ENCODE results near the gene ARHGEF16.
A peak's percentile ranks its signal among the peaks of the same experiment; 100 is the strongest.

The ARHGEF16 gene

GRCh38 chr1:3491291-3492246 is 37.1 kb downstream of the ARHGEF16 start:
- Histone ChIP-seq H3K9me3 (replicated peaks; ENCODE audit: insufficient read depth, low read length) (no peaks in the 10 kb centered on the region), H3K4me3 (ENCODE audit: low read length) (peak overlapping the region; percentile 33; the same call in 1 of the 2 replicates), H3K4me1 (ENCODE audit: low read length) (no peaks in the 10 kb centered on the region), H3K9ac (ENCODE audit: low read length) (no peak overlapping the region), H3K27me3 (replicated peaks; ENCODE audit: insufficient read depth, low read length) (peaks cover 74% of the 10 kb centered on the region), H2AFZ (ENCODE audit: low read length) (no peak overlapping the region), H3K27ac (ENCODE audit: low read length) (no peak overlapping the region), H3K36me3 (replicated peaks; ENCODE audit: insufficient read depth, low read length) (no peaks in the 10 kb centered on the region), H3F3A (ENCODE audit: insufficient read depth, low read length) (no peaks in the 10 kb centered on the region), H3K9me2 (replicated peaks; ENCODE audit: insufficient read depth, low read length) (no peaks in the 10 kb centered on the region), H3K4me2 (ENCODE audit: low read depth, low read length) (peak overlapping the region; percentile 60; the same call in 1 of the 2 replicates), H3K79me2 (ENCODE audit: low read length) (no peaks in the 10 kb centered on the region), H4K20me1 (ENCODE audit: insufficient read depth, low read length) (no peaks in the 10 kb centered on the region)
- peak; percentile 59 for DNase-seq
- TF ChIP-seq, protein P1, sequence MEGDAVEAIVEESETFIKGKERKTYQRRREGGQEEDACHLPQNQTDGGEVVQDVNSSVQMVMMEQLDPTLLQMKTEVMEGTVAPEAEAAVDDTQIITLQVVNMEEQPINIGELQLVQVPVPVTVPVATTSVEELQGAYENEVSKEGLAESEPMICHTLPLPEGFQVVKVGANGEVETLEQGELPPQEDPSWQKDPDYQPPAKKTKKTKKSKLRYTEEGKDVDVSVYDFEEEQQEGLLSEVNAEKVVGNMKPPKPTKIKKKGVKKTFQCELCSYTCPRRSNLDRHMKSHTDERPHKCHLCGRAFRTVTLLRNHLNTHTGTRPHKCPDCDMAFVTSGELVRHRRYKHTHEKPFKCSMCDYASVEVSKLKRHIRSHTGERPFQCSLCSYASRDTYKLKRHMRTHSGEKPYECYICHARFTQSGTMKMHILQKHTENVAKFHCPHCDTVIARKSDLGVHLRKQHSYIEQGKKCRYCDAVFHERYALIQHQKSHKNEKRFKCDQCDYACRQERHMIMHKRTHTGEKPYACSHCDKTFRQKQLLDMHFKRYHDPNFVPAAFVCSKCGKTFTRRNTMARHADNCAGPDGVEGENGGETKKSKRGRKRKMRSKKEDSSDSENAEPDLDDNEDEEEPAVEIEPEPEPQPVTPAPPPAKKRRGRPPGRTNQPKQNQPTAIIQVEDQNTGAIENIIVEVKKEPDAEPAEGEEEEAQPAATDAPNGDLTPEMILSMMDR (IDR thresholded peaks at IDR 0.05; ENCODE audit: low read length) = peak; percentile 89
- no peak for TF ChIP-seq EZH2phosphoT487 (IDR thresholded peaks at IDR 0.05; ENCODE audit: low read length)

GRCh38 chr1:3492545-3493246 is 38.2 kb downstream of the ARHGEF16 start:
- Histone ChIP-seq H3K79me2 (ENCODE audit: low read length) (no peaks in the 10 kb centered on the region), H2AFZ (ENCODE audit: low read length) (no peak overlapping the region), H3K4me1 (ENCODE audit: low read length) (no peaks in the 10 kb centered on the region), H3F3A (ENCODE audit: insufficient read depth, low read length) (no peaks in the 10 kb centered on the region), H3K27ac (ENCODE audit: low read length) (no peak overlapping the region), H3K9ac (ENCODE audit: low read length) (no peak overlapping the region), H3K4me3 (ENCODE audit: low read length) (no peak overlapping the region), H3K4me2 (ENCODE audit: low read depth, low read length) (no peak overlapping the region), H3K36me3 (replicated peaks; ENCODE audit: insufficient read depth, low read length) (no peaks in the 10 kb centered on the region), H3K9me3 (replicated peaks; ENCODE audit: insufficient read depth, low read length) (no peaks in the 10 kb centered on the region), H3K9me2 (replicated peaks; ENCODE audit: insufficient read depth, low read length) (no peaks in the 10 kb centered on the region), H3K27me3 (replicated peaks; ENCODE audit: insufficient read depth, low read length) (peaks cover 76% of the 10 kb centered on the region), H4K20me1 (ENCODE audit: insufficient read depth, low read length) (no peaks in the 10 kb centered on the region)
- TF ChIP-seq EZH2 (optimal IDR thresholded peaks at IDR 0.05; ENCODE audit: low read depth, low read length) (no peak), EZH2phosphoT487 (IDR thresholded peaks at IDR 0.05; ENCODE audit: low read length) (no peak)
- TF ChIP-seq, protein P1 (IDR thresholded peaks at IDR 0.05; ENCODE audit: low read length) = no peak
- DNase-seq = no peak

DNA sequence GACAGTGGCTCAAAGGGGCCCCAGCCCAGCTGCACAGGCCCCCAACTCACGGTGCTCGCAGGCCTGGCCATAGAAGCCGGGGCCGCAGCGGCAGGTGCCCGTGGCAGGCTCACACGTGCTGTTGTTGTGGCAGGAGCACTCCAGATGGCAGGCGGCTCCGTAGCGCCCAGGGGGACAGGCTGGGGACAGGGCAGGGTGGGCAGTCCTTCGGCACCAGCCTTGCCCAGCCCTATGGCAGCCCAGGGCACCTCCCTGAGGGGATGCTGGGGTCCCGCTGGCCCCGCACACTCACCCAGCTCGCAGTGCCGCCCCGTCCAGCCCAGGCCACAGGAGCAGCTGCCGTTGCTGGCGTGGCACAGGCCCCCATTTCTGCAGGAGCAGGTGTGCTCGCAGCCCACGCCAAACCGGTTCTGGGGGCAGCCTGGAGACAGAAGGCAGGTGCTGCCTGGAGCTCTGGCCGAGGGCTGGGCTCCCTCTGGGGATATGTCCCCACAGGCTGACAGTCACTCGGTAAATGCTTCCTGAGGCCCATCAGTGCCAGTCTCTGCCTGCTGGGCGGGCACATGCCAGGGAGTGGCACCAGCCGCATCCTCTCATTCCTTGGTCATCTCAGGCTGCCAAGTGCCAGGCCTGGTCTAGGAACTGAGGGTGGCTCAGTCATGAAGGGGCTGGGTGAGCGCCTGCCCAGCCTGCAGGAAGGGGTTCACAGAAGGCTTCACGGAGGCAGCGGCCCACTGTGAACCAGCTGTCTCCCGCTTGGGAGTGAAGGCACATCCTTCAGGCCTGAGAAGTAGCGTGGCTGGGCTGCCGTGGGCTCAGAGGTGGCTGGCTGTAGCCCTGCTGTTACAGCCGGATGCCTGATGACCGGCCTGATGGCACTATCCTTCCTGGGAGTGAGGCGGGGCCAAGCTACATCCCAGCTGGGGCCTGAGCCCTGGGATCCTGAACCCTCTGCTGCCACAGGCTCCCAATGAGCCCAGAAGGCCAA is 40.1 kb downstream of the ARHGEF16 start:
- Histone ChIP-seq H3F3A (ENCODE audit: insufficient read depth, low read length) (no peaks in the 10 kb centered on the region), H3K4me1 (ENCODE audit: low read length) (no peaks in the 10 kb centered on the region), H3K27ac (ENCODE audit: low read length) (no peak overlapping the region), H3K9me3 (replicated peaks; ENCODE audit: insufficient read depth, low read length) (no peaks in the 10 kb centered on the region), H3K79me2 (ENCODE audit: low read length) (no peaks in the 10 kb centered on the region), H3K27me3 (replicated peaks; ENCODE audit: insufficient read depth, low read length) (peaks cover 76% of the 10 kb centered on the region), H3K9me2 (replicated peaks; ENCODE audit: insufficient read depth, low read length) (no peaks in the 10 kb centered on the region), H4K20me1 (ENCODE audit: insufficient read depth, low read length) (no peaks in the 10 kb centered on the region), H3K4me2 (ENCODE audit: low read depth, low read length) (no peak overlapping the region), H2AFZ (ENCODE audit: low read length) (no peak overlapping the region), H3K4me3 (ENCODE audit: low read length) (no peak overlapping the region), H3K36me3 (replicated peaks; ENCODE audit: insufficient read depth, low read length) (no peaks in the 10 kb centered on the region), H3K9ac (ENCODE audit: low read length) (no peak overlapping the region)
- DNase-seq = no peak
- no peak for TF ChIP-seq EZH2phosphoT487 (IDR thresholded peaks at IDR 0.05; ENCODE audit: low read length)
- TF ChIP-seq, protein P1 (IDR thresholded peaks at IDR 0.05; ENCODE audit: low read length) = no peak
- no peak for TF ChIP-seq EZH2 (optimal IDR thresholded peaks at IDR 0.05; ENCODE audit: low read depth, low read length)
